ENCODE results near the gene LPCAT3.

DNA sequence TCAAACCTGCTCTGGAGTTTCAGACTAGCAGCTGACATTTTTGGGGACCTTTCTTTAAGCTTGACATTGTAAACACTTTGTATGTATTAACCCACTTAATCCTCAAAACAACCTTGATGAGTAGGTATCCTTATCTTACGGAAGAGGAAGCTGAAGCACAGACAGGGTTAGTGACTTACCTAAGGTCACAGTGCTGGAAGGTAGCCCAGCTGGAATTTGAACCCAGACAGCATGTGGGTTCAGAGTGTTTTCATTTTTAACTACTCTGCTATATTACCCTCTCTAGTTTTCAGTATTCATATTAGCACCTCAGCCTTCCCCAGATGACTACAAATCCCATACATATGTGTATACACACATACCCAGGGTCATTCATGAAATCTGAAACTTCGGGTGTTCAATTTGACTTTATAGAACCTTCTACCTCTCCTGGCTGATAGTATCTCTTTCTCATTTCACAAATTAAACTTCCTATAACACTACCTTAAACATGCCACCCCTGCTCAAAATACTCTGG is 13.9 kb downstream of the LPCAT3 start:
- TF ChIP-seq POLR2A (IDR thresholded peaks at IDR 0.05; ENCODE audit: low read length), result no peak
- no peak for TF ChIP-seq GATA1 (IDR thresholded peaks at IDR 0.05; ENCODE audit: low read depth, low read length)
